ENCODE results near the gene NHSL2. TPM values are rescaled to one million over a fixed set of nuclear protein-coding genes. Genes with fewer than 3 reads are reported as not detected.

The NHSL2 gene
- total and polyA plus RNA-seq, 8 donors = 0.59 to 3.9 (median 0.95) TPM

DNA sequence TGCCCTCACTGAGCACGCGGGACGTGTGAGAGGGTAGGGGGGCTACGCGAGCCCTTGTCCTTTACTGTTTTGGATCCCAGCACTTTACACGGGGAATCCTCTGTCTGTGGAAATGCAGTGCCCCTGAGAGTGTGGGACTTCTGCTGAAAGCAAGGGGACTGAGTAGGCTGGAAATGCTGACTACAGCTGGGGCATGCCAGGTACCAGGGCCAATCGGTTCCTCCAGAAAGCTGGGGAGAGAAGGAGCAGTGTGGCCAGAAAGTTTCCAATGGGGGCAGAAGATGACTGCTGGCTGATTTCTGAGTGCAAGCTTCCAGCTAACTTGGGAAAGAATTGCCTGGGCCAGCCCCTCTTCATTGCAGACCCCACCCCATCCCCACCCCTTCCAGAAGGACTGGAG lies 1.5 kb downstream of the NHSL2 start:
- ATAC-seq = no peak
- no peak for FAIRE-seq
- no peaks in the 10 kb centered on the region for H3K4me1 ChIP-seq
- no peak overlapping the region for H3K27ac ChIP-seq
- WGBS, 2 donors = 26 to 61% methylated on average over 7 of the region's 7 CpGs
- no peaks in the 10 kb centered on the region for H3K9me3 ChIP-seq
- peaks cover 0 to 27% (median 1%) of the 10 kb centered on the region in 4 donors for H3K27me3 ChIP-seq
- H3K36me3 ChIP-seq = no peaks in the 10 kb centered on the region
- TF ChIP-seq, protein P1, sequence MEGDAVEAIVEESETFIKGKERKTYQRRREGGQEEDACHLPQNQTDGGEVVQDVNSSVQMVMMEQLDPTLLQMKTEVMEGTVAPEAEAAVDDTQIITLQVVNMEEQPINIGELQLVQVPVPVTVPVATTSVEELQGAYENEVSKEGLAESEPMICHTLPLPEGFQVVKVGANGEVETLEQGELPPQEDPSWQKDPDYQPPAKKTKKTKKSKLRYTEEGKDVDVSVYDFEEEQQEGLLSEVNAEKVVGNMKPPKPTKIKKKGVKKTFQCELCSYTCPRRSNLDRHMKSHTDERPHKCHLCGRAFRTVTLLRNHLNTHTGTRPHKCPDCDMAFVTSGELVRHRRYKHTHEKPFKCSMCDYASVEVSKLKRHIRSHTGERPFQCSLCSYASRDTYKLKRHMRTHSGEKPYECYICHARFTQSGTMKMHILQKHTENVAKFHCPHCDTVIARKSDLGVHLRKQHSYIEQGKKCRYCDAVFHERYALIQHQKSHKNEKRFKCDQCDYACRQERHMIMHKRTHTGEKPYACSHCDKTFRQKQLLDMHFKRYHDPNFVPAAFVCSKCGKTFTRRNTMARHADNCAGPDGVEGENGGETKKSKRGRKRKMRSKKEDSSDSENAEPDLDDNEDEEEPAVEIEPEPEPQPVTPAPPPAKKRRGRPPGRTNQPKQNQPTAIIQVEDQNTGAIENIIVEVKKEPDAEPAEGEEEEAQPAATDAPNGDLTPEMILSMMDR (IDR thresholded peaks at IDR 0.05) = no peak
- no peak for DNase-seq
- intact Hi-C loops (cut with DNase I) = no loop called here
- no peak overlapping the region for H3K4me3 ChIP-seq

DNA sequence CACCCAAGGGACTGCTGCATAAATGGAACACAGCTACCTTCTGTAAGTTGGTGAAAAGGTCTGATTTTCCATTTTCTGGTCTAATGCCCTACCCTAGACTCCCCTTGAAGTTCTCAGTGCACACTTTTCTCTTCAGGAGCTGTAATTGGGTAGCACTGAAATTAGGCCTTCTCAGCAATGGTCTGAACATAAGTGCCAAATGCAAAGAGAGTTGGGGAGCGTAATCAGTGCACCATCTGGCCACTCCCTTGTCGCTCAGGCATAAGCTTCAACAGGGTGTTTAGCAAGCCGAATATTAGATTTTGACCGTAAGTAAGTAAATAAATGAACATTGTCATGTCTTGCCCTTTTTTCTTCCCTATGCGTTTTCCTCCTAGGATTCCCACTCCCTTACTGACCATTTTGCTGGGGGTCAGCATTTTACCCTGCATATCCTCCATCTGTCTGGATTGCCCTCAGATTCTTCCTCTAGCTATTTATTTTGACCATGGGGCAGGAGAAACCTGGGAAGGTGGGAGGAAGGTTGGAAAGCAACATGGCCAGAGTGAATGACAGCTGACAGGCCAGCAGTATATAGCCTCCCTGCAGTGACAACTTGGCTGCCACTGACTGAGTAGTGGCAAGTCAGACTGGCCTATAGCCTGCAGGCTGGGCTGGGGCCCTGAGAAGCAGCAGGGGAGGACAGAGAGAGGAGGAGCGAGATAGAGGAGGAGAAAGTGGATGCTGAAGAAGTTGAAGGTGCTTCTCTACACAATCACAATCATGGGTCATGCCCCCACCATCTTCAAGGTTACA lies 2.7 kb downstream of the NHSL2 start:
- Histone ChIP-seq H3K4me1 (no peaks in the 10 kb centered on the region), H3K27ac (no peak overlapping the region), H3K36me3 (no peaks in the 10 kb centered on the region), H3K27me3 (peaks cover 0 to 18% (median 1%) of the 10 kb centered on the region in 4 donors), H3K9me3 (no peaks in the 10 kb centered on the region), H3K4me3 (no peak overlapping the region)
- 78 to 80% methylated on average over 6 of the region's 6 CpGs for WGBS, 2 donors
- no peak for FAIRE-seq
- no peak for ATAC-seq
- TF ChIP-seq, protein P1 (IDR thresholded peaks at IDR 0.05) = no peak
- DNase-seq = no peak
- intact Hi-C loops (cut with DNase I) = no loop called here

DNA sequence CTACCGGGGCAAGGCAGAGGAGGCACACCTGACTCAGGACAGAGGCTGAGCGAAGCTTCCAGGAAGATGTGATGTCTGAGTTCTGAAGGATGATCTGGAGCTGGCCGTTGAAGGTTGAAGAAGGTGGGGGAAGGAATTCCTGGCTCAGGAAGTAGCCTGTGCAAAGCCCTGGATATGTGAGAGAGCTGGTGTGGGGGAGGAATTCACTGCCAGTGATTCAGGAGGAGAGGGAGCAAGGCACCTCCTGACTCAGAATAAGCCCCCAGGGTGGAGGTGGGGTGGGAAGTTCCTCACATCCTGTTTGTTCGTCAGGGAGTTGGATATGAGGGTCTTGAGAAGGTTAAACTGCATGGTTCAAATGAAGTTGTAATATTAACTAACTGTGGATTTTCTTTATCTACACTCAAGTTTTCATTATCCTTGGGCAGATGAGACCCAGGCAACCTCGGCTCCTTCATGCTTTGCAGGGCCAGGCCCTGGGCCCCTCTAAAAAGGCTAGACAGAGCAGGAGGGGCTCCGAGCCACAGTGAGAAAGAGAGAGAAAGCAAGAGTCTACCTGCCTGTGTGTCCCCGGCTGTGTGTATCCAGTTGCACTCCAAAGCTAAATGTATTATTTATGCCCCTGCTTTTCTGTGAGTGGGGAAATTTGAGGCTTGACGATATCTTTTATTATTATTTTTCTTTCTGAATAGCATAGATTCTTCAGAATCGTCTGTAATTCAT lies 7.1 kb downstream of the NHSL2 start:
- DNase-seq (no peak), FAIRE-seq (no peak), ATAC-seq (no peak)
- TF ChIP-seq, protein P1 (IDR thresholded peaks at IDR 0.05) = no peak
- Histone ChIP-seq H3K27ac (no peak overlapping the region), H3K4me1 (no peaks in the 10 kb centered on the region), H3K4me3 (no peak overlapping the region), H3K36me3 (no peaks in the 10 kb centered on the region), H3K9me3 (no peaks in the 10 kb centered on the region), H3K27me3 (peaks cover 0 to 5% (median 2%) of the 10 kb centered on the region in 4 donors)
- 50 to 63% methylated on average over 9 of the region's 9 CpGs for WGBS, 2 donors
- intact Hi-C loops (cut with DNase I) = no loop called here

DNA sequence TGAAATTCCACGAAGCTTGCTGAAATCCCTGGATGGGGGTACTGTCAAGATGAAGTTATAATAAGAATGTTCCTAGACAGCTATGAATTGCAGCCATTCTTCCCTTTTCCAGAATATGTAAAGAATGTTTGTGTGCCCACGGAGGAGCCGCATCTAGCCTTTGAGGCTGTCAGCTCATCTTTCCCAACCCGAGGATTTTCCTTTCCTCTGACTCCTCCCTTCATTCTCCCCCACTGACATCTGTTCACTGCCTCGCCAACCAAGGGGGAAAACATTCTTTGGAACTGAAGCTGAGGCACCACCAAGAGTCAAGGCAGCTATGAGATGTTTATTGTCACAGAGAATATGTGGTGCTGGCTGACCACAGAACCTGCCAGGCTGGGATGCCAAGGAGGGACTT lies 8.8 kb downstream of the NHSL2 start:
- Histone ChIP-seq H3K36me3 (no peaks in the 10 kb centered on the region), H3K27ac (no peak overlapping the region), H3K9me3 (no peaks in the 10 kb centered on the region), H3K27me3 (peaks cover 0 to 3% (median 1%) of the 10 kb centered on the region in 4 donors), H3K4me3 (no peak overlapping the region), H3K4me1 (no peaks in the 10 kb centered on the region)
- no peak for ATAC-seq
- WGBS, 2 donors = 56 to 60% methylated on average over 5 of the region's 5 CpGs
- intact Hi-C loops (cut with DNase I) = no loop called here
- no peak for DNase-seq
- no peak for FAIRE-seq
- TF ChIP-seq, protein P1 (IDR thresholded peaks at IDR 0.05) = no peak

DNA sequence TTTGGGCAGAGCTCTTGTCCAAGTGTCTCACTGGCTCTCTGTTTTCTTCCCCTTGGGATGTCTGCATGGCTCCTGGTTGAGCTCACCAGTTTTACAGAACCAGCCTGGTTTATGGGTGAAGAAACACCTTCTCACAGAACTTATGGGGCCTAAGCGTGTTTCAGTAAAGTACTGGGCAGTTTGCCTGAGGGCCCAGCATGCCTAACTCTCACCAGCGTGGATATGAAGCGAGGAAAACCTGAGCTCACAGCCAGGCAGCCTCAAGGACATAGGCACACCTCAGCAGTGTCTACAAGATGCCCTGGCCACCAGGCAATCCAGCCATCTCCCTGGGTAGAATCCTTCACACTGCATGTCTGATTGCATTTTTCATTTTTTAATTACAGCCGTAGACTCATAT lies 9.2 kb downstream of the NHSL2 start:
- Histone ChIP-seq H3K9me3 (no peaks in the 10 kb centered on the region), H3K4me1 (no peaks in the 10 kb centered on the region), H3K27me3 (peaks cover 0 to 3% (median under 1%) of the 10 kb centered on the region in 4 donors), H3K27ac (no peak overlapping the region), H3K36me3 (no peaks in the 10 kb centered on the region), H3K4me3 (no peak overlapping the region)
- FAIRE-seq = no peak
- TF ChIP-seq, protein P1 (IDR thresholded peaks at IDR 0.05) = no peak
- no peak for DNase-seq
- no peak for ATAC-seq
- WGBS, 2 donors = 76 to 85% methylated on average over 4 of the region's 4 CpGs
- intact Hi-C loops (cut with DNase I) = no loop called here

All from pancreas (tissue), 10 donors.